Measurements from ENCODE around the gene MAPKAP1. TPM values are rescaled to one million over a fixed set of nuclear protein-coding genes. Genes with fewer than 3 reads are reported as not detected.

The MAPKAP1 gene
- total RNA-seq, 1 donor from 2014 or later: 35.9 TPM

DNA sequence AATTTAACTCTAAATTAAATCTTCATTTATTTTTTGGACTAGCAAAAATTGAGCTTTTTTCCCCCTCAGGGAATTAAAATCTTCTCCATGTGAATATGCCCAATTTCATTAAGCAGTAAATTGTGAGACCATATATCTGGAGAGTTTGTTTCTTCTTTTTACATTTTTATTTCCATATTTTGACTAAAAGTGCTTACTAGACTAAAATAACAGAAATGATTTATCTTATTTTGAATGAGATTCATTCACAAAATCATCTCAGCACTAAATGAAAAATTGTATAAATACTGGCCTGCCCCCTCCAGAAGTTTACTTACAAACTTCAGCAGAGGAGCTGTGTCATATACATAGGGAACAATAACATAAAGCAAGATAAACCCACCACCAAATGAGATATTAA, 26.6 kb downstream of the MAPKAP1 start:
- DNase-seq (ENCODE audit: low spot score in 2 of 2) (no peak), FAIRE-seq (no peak)

DNA sequence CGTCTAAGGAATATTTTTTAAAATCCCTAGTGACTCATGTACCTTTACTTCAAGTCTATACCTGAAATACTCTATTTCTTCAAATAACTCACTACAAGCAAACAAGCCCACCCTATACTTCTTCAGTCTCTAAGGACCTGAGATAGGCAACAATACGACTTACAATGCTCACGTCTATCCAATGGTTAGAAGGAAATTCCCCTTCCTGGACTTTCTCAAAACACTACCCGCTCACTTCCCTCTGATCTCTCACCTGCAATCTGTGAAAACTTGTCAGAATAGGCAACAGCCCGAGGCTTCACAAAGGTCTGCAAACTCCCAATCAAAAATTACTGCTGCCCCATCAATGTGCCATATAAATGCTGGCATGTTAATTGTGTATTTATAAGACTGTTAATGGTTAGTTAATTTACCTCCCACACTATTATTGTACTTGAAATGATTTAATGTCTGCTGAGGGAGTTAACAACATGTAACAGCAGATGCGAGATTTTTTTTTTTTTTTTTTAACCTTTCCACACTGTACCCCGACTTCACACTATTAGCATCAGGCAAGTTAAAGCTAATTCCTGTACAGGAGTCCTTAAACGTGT, 27.3 kb downstream of the MAPKAP1 start:
- DNase-seq (ENCODE audit: low spot score in 2 of 2): no peak
- no peak for FAIRE-seq

DNA sequence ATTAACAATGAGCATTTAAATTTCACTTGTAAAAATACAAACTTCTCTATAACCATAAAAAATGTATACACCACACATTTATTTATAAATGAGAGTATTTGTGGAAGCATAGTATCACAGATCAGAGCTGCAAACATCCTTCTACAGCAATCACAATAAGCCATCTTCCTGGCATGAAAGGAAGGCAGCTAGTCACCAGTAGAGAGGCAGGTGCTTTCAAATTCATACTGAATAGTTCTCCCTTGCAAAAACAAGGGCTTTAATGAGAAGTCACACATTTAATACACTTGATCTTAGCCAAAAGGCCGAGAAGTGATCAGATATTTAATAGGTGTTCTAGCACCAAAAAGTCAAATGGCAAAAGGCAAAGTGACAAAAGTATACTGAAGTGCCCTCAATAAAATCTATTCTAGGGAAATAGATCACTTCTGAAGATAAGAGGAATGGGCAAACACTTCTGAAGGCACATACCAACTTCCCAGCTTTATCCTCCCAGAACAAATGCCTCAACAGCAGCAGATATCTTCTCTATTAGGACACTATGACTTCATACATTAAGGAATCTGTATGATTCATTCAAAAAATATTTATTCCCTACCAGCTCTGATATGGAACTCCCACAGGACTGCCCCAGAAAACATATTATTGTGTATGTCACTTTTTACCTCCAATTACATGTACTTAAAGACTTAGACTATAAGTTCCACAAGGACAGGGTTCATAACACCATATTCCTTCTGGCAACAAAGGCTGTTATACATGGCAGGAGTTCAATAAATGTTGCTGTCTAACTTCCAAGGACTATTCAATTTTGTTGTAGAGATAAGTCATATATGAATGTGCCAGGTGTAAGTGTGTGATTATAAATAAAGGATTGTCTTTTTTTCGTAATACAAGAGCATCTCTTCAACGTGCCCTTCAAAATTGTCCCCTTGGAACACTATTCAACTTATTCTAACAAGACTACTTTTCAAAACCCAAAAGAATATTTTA, 31.7 kb downstream of the MAPKAP1 start:
- DNase-seq (ENCODE audit: low spot score in 2 of 2) (no peak), FAIRE-seq (no peak)

DNA sequence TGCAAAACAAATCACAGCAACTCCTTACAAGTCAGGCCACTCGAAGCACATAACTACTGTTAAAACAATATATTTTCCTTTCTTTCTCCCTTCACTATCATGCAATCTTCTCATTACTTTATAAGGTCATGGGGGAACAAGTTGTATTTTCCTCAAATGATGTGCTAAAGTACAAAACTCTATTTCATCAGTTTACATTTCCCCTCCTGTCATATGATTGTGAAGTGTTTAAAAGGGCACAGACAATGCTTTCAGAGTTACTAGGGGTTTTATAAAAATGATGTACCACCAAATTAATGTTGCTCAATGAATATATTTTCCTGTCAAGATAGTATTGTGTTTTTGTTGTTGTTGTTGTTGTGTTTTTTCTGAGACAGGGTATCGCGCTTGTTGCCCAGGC, 34.1 kb downstream of the MAPKAP1 start:
- FAIRE-seq: no peak

DNA sequence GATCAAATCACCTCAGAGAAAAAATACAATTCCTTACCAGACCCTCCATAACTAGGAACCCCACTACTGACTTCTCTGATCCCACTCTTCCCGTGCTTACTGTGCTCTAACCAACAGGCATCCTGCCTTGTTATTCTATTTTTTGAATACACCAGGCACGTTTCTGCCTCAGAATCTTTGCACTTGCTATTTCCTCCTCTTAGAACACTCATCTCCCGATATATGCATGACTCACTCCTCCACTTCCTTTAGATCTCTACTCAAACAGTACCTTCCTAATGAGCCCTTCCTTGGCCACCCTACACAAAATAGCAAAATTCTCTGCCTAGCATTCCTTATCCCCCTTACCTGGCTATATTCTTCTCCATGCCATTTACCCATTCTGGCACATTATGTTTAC, 43.9 kb downstream of the MAPKAP1 start:
- no peak for DNase-seq (ENCODE audit: low spot score in 2 of 2)
- FAIRE-seq: no peak

More for the DNA sequence above, 34.1 kb downstream of the MAPKAP1 start:
- no peak for DNase-seq (ENCODE audit: low spot score in 2 of 2)

DNA sequence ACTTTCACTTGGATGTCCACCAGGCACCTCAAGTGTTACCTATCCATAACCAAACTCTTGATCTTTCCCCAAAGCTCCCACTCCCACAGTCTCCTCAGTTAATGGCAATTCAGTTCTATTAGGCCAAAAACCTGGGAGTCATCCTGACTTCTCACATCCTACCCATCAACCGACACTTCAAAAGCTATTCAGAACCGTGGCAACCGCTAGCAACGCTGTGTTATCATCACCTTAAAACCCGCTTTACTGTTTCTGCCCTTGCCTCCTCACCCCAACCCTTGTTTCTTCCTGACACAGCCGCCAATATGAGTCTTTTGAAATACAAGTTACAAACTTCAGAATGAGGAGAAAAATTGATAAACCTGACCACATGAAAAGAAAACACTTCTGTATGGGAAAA, 46.5 kb downstream of the MAPKAP1 start:
- FAIRE-seq: no peak
- no peak for DNase-seq (ENCODE audit: low spot score in 2 of 2)

DNA sequence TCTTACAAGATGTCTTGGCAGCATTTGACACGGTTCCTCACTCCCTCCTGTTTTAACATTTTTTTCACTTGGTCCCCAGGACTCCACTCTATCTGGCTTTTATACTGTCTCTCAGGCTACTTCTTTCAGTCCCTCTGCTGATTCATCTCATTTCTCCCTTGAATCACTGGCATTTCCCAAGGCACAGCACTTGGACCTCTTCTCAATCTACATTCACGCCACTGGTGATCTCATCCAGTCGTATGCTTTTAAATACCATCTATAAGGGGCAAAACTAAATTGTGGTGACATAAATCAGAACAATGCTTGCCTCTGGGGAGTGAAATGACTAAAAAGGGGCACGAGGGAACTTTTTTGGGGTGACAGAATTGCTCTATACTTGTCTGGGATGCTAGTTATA, 47.1 kb downstream of the MAPKAP1 start:
- DNase-seq (ENCODE audit: low spot score in 2 of 2): no peak
- FAIRE-seq: no peak

DNA sequence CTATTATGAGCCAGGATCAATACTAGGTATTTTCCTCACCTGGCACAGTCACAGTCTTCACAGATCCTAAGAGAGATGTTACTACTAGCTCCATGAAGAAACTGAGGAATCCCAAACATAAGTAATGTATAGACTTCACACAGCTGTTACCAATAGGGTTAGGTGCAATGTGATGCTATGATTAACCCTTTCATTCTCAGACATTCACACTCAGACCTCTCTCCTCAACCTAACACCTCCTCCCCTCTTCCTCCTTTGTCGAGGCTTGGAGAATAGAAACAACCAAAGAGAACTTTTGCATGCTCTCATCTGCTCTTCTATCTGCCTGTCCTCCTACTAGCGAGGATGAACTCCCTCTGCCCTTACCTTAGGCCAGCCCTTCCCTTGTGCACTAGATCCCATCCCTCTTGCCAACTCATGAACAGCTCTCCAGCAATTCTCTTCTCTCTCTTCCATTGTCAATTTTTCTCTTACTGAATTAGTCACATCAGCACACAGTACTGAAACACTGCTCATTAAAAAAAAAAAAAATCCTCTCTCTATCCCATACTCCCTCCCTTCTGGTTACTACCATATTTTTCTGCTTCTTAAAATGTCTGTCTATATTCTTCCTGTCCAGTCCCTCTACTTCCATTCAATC, 47.7 kb downstream of the MAPKAP1 start:
- no peak for FAIRE-seq
- no peak for DNase-seq (ENCODE audit: low spot score in 2 of 2)

DNA sequence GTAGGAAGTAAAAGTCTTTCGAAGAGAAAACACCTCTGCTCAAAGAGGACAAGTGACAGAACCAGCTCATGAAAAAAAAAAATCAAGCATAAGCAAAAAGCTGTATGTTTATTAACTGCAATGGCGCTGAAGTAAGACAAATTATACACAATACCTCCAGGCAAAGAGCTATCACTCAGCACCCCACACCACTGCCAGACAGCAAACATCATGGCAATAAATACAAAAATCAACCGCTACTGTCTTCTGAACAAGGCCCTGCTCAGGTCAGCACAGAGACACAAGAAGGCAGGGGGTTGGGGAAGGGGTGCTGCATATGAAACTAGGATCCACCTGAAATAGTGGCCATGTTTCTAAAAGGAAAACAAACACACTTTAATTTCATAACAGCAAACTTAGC, 50.4 kb downstream of the MAPKAP1 start:
- DNase-seq (ENCODE audit: low spot score in 2 of 2): no peak
- FAIRE-seq: no peak

DNA sequence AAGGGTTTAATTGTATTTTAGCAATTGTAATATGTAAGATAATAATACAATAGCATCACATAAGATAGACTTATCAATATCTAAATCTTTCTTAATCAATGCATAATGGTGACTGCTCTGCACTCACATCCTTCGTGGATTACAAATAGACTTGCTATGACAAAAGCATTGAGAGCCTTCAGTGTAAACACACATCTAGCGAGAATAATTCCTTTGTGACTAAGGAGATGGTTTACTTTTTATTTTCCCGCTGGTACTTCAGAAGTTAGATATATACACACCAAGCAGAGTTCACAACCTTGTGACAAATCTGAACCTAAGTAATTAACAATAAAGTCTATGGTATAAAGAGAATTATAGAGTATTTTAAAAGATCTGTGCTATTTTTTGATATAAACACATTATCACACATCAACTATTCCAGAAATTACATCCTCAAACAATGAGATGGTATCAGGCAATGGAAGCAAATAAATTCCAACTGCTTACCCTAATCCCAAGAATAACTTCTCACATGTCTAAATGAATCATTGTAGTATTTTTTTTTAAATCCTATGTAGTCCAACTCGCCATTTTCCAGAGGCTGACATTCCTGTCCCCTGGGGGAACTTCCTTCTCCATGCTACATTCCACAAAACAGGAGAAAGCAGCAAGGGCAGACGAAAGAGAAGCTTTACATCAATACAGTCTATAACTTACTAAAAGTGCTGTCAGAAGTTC, 51.2 kb downstream of the MAPKAP1 start:
- no peak for DNase-seq (ENCODE audit: low spot score in 2 of 2)
- no peak for FAIRE-seq

DNA sequence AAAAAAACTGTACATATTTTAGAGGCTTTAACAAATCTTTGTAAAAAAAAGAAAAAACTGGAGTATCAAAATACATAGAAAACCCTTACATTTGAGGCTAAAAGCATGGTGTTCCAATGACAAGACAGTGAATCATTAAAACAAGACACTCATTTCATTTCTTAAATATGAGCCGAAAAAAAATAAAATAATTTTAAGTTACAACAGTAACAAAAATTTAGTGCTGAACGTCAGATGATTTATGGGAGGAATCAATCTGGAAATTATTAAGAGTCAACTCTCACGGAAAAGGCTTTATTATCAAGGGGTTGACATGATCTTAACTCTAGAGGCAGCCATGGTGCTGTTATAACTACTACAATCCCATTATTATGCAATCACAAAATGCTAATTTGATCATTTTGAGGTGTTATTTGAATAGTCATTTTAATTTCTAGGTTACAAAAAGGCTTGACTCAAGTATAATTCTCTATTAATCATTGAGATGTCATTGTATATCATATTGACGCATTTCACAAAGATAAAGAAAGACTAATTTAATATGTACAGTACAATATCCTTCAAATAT, 51.9 kb downstream of the MAPKAP1 start:
- DNase-seq (ENCODE audit: low spot score in 2 of 2) (no peak), FAIRE-seq (no peak)

DNA sequence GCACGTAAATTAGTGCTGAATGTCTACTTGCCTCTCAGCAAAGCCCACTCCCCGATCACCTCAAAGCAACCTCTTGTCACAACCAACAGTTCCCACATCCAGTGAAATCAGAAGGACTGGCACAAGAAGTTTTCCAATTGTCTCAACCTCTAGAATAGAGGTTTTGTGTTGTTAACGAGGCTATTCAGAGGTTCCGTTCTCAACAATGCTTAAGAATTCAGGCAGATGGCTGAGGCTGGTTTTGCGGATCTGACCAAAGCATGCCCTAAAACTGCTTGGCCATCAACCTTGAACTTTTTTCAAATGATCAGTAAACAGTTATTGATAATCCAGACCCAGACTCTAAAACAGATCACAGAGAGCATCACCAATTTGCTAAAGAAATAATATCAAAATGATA, 52.9 kb downstream of the MAPKAP1 start:
- no peak for FAIRE-seq
- DNase-seq (ENCODE audit: low spot score in 2 of 2): no peak

DNA sequence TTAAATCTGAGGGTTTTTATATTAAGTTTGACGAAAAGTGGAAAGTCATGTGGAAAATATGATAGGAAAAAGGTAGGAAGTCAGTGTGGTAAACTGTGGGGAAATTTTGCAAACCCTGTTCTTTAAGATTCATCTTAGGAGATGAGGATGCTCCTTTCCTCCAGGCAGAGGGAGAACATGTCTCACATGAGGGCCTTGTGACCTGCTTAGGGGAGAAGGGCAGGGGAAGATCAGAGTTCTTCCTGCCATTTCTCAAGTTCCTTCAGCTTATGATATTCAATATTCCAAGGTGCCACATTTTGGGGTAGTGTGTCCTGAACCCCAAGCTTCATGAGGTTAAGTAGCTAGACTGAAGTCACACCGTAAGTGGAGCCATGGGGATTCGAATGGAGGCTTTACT, 53.7 kb downstream of the MAPKAP1 start:
- DNase-seq (ENCODE audit: low spot score in 2 of 2): no peak
- no peak for FAIRE-seq

DNA sequence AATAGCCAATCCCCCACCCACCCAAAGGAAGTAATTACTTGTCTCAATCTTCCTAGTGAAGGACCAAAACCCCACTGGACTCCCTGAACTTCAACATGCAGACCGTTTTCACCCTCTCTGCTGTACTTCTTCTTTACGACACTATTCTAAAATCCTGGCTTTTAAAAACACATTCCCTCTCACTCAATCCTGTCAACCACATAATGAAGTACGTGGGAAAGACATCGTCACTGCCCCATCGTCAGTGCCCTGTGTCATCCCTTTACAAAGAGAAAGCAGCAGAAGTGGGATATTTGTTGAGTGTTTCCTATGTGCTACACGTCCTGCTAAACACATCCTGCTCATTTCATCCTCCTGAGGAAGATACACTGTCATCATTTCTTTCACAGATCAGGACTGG, 54.2 kb downstream of the MAPKAP1 start:
- DNase-seq (ENCODE audit: low spot score in 2 of 2) (no peak), FAIRE-seq (no peak)

DNA sequence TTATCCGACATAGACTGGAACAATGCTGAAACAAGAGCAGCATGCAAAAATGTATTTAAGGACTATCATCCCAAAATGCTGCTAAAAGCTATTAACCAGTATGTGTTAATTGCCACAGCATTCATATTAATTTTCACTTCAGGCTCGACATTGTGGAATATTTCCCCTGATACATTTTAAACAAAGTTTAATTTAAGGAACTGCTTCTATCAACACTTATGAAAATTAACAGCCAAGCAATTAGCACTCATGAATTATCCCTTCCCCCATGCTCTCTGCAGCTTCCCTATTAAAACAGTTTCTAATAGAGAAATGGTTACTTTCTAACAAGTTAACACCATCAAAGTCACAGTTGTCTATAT, 54.8 kb downstream of the MAPKAP1 start:
- FAIRE-seq (no peak), DNase-seq (ENCODE audit: low spot score in 2 of 2) (no peak)

DNA sequence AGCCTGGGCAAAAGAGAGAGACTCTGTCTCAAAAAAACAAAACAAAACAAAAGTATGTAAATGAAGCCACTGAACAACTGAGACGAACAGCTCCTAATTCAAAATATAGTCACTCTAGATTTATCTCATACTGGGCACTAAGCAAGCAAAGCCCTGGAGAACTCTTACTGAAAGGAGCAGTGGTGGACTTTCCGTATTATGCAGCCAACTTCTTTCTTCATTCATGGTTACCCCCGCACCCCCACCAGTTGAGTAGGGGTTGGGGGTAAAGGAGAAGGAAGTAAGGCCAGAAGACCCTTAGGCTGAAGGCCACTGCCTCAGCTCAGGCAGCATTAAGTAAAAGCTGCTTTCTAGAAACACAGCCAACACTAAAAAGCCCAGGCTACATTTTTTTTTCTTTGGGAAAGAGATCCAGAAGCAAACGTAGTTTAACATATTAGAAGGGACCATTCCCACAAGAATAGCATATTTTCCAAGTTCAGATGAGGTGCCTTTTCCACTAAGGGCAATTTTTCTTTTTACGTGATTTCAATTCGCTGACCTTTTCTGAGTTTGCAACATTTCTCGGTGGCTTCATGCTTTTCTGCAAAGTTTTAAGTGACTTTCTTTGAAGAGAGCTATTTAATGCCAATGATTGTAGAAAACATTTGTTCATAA, 55.3 kb downstream of the MAPKAP1 start:
- no peak for FAIRE-seq
- no peak for DNase-seq (ENCODE audit: low spot score in 2 of 2)

DNA sequence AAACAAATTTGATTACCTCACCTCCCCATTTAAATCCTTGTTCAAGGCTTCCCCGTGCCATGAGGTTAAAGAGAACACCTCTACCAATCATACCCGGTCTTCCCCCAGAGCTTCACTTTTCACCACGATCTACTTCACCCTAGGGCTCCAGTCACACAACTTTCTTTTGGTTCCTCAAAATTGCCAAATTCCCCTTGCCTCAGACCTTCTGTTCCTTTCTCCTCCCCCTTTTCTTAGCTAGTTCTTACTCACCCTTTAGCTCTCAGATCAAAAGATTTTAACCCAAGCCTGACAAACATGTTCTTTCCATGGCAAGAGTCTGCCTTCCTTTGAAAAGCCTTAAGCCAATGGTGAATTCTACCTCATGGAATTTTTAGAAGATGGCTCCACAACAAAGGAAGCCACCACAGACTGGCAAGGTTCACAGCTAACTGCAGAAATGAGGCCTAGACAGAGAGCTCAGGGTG, 56.7 kb downstream of the MAPKAP1 start:
- FAIRE-seq: no peak
- no peak for DNase-seq (ENCODE audit: low spot score in 2 of 2)

DNA sequence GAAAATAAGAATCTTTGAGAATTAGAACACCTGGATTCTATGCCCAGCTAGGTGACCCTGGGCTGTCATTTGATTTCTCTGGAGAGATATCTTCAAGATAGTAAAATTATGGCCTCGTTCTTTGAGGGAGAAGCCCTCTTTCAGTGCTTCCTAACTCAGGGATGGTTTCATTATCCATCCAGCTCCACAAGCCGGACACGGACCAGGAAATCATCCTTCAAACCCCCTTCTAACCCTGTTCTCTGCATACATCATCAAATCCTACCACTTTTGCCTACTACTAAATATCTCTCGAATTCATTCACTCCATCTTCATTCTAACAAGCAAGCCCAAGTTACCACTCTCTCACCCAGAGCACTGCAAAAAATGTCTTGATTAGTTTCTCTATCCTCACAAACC, 57.2 kb downstream of the MAPKAP1 start:
- no peak for FAIRE-seq
- no peak for DNase-seq (ENCODE audit: low spot score in 2 of 2)

DNA sequence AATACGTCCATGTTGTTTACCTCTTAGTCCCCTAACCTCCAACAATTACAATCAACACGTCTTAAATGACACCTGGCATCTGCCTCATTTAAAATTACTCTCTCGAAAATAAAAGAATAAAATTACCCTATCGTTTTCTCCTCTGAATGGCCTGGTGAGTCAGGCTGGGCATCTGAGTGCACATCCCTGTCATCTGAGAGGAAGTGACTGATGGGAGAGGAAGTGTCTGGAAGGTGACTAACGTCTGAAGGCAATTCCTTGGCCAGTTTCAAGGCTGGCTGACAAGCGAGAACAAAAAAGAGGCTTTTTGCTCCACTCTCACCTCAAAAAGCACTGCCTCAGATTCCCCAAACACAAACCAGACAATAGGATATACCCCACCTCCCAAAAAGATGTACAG, 57.7 kb downstream of the MAPKAP1 start:
- DNase-seq (ENCODE audit: low spot score in 2 of 2) (no peak), FAIRE-seq (no peak)

DNA sequence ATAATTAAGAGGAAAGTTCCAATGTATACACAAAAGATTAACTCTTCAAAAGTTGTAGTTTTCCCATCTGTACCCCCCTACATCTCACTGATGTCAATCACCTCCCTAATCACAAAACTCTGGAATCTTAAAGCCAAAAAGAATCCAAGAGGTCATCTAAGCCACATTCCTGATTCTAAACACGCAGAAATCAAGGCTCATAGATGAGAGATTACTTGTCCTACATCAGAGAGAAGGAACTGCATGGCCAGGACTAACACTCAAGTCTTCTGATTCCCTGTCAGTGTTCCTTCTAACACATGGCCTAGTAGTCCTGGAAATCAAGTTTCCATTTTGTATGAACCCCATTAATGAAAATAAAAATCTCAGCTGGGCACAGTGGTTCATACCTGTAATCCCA, 58.7 kb downstream of the MAPKAP1 start:
- FAIRE-seq (no peak), DNase-seq (ENCODE audit: low spot score in 2 of 2) (no peak)

All from frontal cortex (tissue), 4 donors.